Measurements from ENCODE around the gene C11orf68. TPM values are rescaled to one million over a fixed set of nuclear protein-coding genes. Genes with fewer than 3 reads are reported as not detected.
A peak's percentile ranks its signal among the peaks of the same experiment; 100 is the strongest.

C11orf68 gene
- polyA plus RNA-seq, 3 donors, result 21.8 to 31.5 (median 22.8) TPM

GRCh38 chr11:65867284-65868071, 51.4 kb downstream of the C11orf68 start:
- DNase-seq, result no peak
- peak overlapping the region in 1 of 7 donors; percentile 23 for H3K27ac Mint-ChIP-seq

More at GRCh38 chr11:65867284-65868071, 51.4 kb downstream of the C11orf68 start:
- H3K27ac ChIP-seq (ENCODE audit: low read depth in 1 of 2, low read length in 2 of 2), result no peak overlapping the region
- H3K4me1 ChIP-seq (ENCODE audit: control insufficient read depth in 1 of 2, insufficient read depth in 2 of 2, low read length in 2 of 2), result peaks cover 12 to 32% of the 10 kb centered on the region in 2 donors
- H3K79me2 ChIP-seq (ENCODE audit: insufficient read depth, low read length), result peaks cover 9% of the 10 kb centered on the region
- Mint-ChIP-seq H3K4me1 (peaks cover 24% of the 10 kb centered on the region), H3K4me3 (no peak overlapping the region), H3K27me3 (ENCODE audit: low read depth in 3 of 3) (peaks cover 6 to 26% (median 21%) of the 10 kb centered on the region in 3 donors), H3K9me3 (peaks cover 0 to 4% (median 0%) of the 10 kb centered on the region in 7 donors), H3K36me3 (peaks cover 36 to 50% of the 10 kb centered on the region in 2 donors)
- no peaks in the 10 kb centered on the region for H3K27me3 ChIP-seq (ENCODE audit: control insufficient read depth in 2 of 2, insufficient read depth in 2 of 2, low read length in 2 of 2)
- peak overlapping the region; percentile 1 for H3K4me2 ChIP-seq (replicated peaks; ENCODE audit: extremely low read depth, low read length, poor library complexity, severe bottlenecking)
- peaks cover 42 to 46% of the 10 kb centered on the region in 2 donors for H3K36me3 ChIP-seq (replicated peaks in 1 of 2; ENCODE audit: control insufficient read depth in 1 of 2, insufficient read depth in 2 of 2, low read length in 2 of 2)
- no peaks in the 10 kb centered on the region for H3K9me3 ChIP-seq (replicated peaks in 1 of 2; ENCODE audit: control insufficient read depth in 1 of 2, insufficient read depth in 1 of 2, low read length in 2 of 2)
- no peak overlapping the region for H2AFZ ChIP-seq (ENCODE audit: insufficient read depth, low read depth, low read length, poor library complexity, severe bottlenecking)
- intact Hi-C loops (cut with micrococcal nuclease), result no loop called here
- no peak overlapping the region for H3K4me3 ChIP-seq (replicated peaks in 1 of 3; ENCODE audit: low read depth in 2 of 3, low read length in 3 of 3)
- no peak overlapping the region for H3K9ac ChIP-seq (ENCODE audit: insufficient read depth, low read length, poor library complexity, severe bottlenecking)
- TF ChIP-seq, protein P1, sequence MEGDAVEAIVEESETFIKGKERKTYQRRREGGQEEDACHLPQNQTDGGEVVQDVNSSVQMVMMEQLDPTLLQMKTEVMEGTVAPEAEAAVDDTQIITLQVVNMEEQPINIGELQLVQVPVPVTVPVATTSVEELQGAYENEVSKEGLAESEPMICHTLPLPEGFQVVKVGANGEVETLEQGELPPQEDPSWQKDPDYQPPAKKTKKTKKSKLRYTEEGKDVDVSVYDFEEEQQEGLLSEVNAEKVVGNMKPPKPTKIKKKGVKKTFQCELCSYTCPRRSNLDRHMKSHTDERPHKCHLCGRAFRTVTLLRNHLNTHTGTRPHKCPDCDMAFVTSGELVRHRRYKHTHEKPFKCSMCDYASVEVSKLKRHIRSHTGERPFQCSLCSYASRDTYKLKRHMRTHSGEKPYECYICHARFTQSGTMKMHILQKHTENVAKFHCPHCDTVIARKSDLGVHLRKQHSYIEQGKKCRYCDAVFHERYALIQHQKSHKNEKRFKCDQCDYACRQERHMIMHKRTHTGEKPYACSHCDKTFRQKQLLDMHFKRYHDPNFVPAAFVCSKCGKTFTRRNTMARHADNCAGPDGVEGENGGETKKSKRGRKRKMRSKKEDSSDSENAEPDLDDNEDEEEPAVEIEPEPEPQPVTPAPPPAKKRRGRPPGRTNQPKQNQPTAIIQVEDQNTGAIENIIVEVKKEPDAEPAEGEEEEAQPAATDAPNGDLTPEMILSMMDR (IDR thresholded peaks at IDR 0.05), result no peak
- WGBS (ENCODE audit: insufficient coverage), result 36% methylated on average over 12 of the region's 29 CpGs
- H4K20me1 ChIP-seq (ENCODE audit: insufficient read depth, low read length), result peaks cover 29% of the 10 kb centered on the region

Other genes starting within 250 kb of the C11orf68 start
- 10 to 100 TPM; 32.5 to 48.7 (median 33.1) TPM for gene KAT5, start 206.8 kb downstream of the C11orf68 start, polyA plus RNA-seq
- 100 to 1,000 TPM in 1 of 3 donors, 10 to 100 TPM in 2; 33.3 to 131 (median 95.2) TPM for gene RNASEH2C, start 198.3 kb downstream of the C11orf68 start, polyA plus RNA-seq
- gene AP5B1, start 138.1 kb downstream of the C11orf68 start, polyA plus RNA-seq, result 10 to 100 TPM; 33.7 to 46.4 (median 35.1) TPM
- under 1 TPM in 1 of 3 donors, not detected in 2; 0.08 TPM for gene OVOL1, start 132.0 kb downstream of the C11orf68 start, polyA plus RNA-seq
- under 1 TPM; 0.07 to 0.40 (median 0.12) TPM for gene SNX32, start 85.1 kb downstream of the C11orf68 start, polyA plus RNA-seq
- 1,000 to 10,000 TPM; 1,281 to 2,233 (median 1,889) TPM for gene CFL1, start 60.9 kb downstream of the C11orf68 start, polyA plus RNA-seq
- 10 to 100 TPM; 15.0 to 87.5 (median 16.4) TPM for gene MUS81, start 58.6 kb downstream of the C11orf68 start, polyA plus RNA-seq
- 10 to 100 TPM in 1 of 3 donors, under 1 TPM in 1, not detected in 1; 0.44 to 14.7 TPM for gene EFEMP2, start 46.3 kb downstream of the C11orf68 start, polyA plus RNA-seq
- gene CTSW, start 39.2 kb downstream of the C11orf68 start, polyA plus RNA-seq, result 1 to 10 TPM in 1 of 3 donors, under 1 TPM in 2; 0.71 to 1.3 (median 0.78) TPM
- gene FIBP, start 30.6 kb downstream of the C11orf68 start, polyA plus RNA-seq, result 100 to 1,000 TPM in 2 of 3 donors, 10 to 100 TPM in 1; 79.1 to 109 (median 101) TPM
- gene CCDC85B, start 28.4 kb downstream of the C11orf68 start, polyA plus RNA-seq, result 10 to 100 TPM; 20.8 to 35.2 (median 24.4) TPM
- 10 to 100 TPM in 1 of 3 donors, 1 to 10 TPM in 2; 2.5 to 28.2 (median 2.5) TPM for gene FOSL1, start 18.7 kb downstream of the C11orf68 start, polyA plus RNA-seq
- gene DRAP1, start 364 bp upstream of the C11orf68 start, polyA plus RNA-seq, result 10 to 100 TPM; 68.3 to 97.2 (median 72.1) TPM
- under 1 TPM in 2 of 3 donors, not detected in 1; 0.67 to 0.71 TPM for gene TSGA10IP, start 26.4 kb upstream of the C11orf68 start, polyA plus RNA-seq
- gene SART1, start 42.7 kb upstream of the C11orf68 start, polyA plus RNA-seq, result 10 to 100 TPM in 2 of 3 donors, 1 to 10 TPM in 1; 8.9 to 52.8 (median 16.1) TPM
- 10 to 100 TPM; 16.4 to 23.1 (median 18.2) TPM for gene EIF1AD, start 83.1 kb upstream of the C11orf68 start, polyA plus RNA-seq
- 100 to 1,000 TPM in 2 of 3 donors, 10 to 100 TPM in 1; 79.9 to 175 (median 142) TPM for gene BANF1, start 83.4 kb upstream of the C11orf68 start, polyA plus RNA-seq
- gene CST6, start 92.9 kb upstream of the C11orf68 start, polyA plus RNA-seq, result under 1 TPM in 1 of 3 donors, not detected in 2; 0.41 TPM
- gene CATSPER1, start 107.4 kb upstream of the C11orf68 start, polyA plus RNA-seq, result 10 to 100 TPM; 15.4 to 24.1 (median 22.0) TPM
- gene GAL3ST3, start 130.1 kb upstream of the C11orf68 start, polyA plus RNA-seq, result not detected
- gene SF3B2, start 133.3 kb upstream of the C11orf68 start, polyA plus RNA-seq, result 100 to 1,000 TPM in 1 of 3 donors, 10 to 100 TPM in 2; 32.1 to 107 (median 52.6) TPM
- 10 to 100 TPM in 2 of 3 donors, 1 to 10 TPM in 1; 8.1 to 36.8 (median 12.4) TPM for gene PACS1, start 151.2 kb upstream of the C11orf68 start, polyA plus RNA-seq

All from CD14-positive monocyte (primary cell).